GM21717 (cell line): ENCODE measurements around the gene PLEK2.
"Not testable (repeated sequence)": the region's sequence is repeated elsewhere in the genome, so short reads cannot be mapped to it uniquely, and the experiment has no call there.

ENCODE experiments used
- ATAC-seq: cut with Tn5 transposase; IDR thresholded peaks from one replicate; pipeline ENCODE4 v1.9.1; 2021; ENCODE audit warnings: mild to moderate bottlenecking, moderate library complexity; ENCODE audit not compliant: unreplicated experiment

Gene PLEK2

DNA sequence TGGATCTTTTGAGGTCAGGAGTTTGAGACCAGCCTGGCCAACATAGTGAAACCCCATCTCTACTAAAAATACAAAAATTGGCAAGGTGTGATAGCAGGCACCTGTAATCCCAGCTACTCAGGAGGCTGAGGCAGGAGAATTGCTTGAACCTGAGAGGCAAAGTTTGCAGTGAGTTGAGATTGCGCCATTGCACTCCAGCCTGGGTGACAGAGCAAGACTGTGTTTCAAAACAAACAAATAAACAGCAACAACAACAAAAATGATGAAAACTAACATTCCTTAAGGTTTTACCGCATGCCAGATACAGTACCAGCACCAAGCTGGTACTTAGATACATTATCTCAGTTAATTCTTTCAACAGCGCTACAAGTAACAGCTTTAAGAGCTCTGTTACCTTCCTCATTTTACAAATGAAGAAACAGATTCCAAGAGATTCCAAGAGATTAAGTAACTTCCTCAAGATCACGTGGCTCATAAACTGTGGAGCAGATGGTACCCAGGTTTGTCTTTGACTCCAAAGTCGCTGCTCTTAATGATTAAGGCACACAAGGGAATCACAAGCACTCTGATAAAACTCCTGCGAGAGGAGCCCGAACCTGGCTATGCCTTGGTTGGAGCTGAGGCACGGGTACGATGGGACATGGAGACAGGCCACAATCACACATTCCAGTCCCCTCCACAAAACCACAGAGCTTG, 17.7 kb upstream of the PLEK2 start:
- no peak for ATAC-seq

DNA sequence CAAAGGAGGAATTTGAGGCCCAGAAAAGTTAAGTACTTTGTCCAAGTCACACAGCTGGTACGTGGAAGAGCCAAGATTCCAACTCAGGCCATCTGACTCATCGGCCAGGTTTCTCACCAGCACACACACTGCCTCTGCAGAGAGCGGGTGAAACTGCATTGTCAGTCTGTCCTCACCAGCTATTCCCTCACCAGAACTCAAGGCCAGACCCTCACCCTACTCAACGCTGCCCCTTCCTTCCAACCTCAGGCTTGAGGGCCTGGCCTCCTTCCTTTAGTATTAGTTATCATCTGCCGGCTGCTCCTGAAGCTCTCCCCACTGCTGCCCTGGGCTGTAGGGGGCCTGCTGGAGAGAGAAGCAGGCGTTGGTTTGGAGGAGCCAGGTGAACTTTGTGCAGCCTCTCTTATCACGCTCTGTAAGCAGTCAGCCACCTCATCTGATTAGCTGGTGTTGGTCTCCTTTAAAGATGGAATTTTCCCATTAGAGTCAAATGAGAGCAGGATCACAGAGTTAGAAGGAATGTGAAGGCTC, 16.6 kb upstream of the PLEK2 start:
- ATAC-seq, result no peak

DNA sequence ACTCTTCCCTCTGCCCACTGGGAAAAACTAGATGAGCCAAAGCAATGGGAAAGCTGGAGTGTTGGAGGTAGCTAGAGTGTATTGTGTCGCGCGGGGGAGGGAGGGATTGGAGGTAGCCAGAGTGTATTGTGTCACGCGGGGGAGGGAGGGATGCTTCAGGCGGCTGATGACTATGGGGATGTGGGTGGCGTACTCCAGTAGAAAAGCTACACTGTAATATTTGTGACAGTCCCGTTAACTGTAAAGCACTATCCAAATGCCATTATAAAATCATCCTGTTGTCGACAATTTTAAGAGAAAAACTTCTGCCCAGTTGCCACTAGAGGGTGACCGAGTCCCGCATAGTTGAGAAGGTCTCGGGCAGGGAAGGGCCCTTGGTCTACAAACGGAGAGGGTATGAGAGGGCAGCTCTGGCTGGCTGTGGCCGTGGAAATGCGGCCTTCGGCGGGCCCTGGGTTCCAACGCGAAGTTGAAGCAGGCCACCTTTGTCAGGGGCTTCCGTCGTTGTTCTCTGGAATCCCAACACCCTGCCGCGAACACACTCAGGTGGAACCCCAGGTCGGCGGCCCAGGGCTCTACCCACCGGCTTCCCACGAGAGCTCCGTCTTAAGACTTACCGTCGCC, 15.1 kb upstream of the PLEK2 start:
- no peak for ATAC-seq

DNA sequence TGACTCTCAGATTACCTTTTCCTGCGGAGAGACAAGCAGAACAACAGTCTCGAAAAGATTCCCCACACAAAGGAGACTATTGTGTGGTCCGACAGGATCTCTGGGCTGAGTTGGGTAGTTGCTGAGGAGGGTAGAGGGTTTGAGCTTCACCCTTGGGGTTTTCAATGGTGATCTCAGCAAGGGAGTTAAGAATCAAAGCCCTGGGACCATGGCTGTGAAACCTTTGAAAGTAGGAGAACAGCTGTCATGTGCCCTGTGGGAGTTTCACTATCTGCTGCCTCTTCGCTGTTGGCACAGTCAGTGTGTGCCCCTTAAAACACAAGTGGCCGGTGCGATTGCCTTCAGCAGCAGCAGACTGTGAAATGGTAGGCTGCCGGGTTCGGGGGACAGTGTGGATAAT, 14.2 kb upstream of the PLEK2 start:
- no peak for ATAC-seq

DNA sequence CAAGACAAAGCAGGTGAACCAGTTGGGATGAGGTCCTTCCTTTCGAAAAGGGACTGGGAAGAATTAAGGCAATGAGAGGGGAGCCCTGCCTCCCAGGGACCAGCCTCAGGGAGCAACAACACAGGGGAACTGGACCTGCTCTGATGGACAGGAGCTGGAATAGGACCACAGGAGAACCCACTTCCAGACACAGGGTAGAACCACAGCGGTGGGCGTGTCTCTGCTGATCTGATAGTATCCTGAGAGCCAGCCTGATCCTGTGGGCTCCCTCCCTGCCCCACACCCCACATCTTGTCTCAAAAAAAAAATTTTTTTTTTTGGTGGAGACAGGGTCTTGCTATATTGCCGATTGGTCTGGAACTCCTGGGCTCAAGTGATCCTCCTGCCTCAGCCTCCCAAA, 13.6 kb upstream of the PLEK2 start:
- ATAC-seq, result no peak

DNA sequence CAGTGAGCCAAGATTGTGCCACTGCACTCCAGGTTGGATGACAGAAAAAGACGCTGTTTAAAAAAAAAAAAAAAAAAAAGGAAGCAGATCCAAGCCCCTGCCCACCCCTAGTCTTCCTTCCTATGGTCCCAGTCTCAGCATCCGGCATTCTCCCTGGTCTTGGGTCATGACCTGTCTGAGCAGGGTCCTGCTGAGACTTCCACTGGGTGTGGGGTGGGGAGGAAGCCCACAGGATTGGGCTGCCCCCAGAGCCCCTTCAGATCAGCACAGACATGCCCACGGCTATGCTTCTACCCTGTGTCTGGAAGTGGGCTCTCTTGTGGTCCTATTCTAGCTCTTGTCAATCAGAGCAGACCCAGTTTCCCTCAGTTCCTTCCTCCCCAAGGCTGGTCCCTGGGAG, 12.6 kb upstream of the PLEK2 start:
- ATAC-seq, result no peak

DNA sequence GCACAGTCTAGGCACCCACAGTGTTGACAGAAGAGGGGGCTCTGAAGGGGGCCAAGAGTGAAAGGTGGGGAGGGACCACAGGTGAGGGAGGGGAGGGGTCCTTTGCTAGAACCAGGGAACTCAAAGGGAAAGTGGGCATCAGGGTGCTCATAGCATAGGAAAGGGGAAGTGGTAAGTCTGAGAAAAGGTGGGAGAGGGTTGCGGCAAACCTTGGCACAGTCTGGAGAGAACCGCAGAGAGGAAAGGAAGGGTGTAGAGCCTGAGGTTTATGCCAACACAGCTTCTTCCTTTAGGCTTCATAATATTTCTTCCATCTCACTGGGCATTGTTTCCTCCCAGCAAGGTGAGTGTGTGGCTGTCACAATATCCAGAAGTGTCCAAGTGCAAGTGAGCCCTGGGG, 11.5 kb upstream of the PLEK2 start:
- no peak for ATAC-seq

DNA sequence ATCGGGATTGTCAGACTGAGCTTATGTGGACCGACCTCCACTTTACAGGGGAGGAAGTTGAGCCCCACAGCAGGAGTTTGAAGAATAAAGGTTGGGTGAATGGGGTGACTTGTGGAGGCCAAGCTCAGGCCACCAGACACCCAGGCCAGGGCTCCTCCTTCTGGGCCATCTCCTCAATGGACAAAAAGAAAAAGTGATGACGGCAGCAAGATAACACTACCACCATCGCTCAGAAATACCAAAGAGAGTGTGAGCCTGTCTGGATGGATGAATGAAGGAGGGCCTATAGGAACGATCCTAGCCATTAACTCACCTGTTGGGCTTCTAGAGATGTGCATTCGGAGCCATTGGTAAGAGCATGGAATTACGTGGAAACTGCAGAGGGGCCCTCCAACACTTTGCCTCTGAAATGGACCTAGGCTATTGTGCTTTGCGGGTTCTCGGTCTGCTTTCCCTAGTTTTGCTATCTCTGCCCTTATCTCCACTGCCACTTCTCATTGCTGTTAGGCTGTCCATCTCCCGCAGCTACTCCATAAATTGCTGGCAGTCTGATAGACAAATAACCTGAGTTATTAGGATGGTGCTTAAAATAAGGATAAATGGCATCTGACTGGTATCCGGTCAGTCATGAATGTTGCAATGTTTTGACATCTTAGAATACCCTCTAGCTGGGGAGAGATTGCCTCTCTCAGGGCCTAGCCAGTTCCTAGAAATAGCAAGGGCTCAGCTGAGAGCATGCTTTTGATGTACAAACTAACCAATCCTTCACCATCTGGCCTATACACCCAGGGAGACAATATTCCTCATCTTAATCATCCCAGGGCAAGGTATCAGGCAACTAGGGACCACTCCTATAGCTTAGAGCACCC, 9.6 kb upstream of the PLEK2 start:
- no peak for ATAC-seq

DNA sequence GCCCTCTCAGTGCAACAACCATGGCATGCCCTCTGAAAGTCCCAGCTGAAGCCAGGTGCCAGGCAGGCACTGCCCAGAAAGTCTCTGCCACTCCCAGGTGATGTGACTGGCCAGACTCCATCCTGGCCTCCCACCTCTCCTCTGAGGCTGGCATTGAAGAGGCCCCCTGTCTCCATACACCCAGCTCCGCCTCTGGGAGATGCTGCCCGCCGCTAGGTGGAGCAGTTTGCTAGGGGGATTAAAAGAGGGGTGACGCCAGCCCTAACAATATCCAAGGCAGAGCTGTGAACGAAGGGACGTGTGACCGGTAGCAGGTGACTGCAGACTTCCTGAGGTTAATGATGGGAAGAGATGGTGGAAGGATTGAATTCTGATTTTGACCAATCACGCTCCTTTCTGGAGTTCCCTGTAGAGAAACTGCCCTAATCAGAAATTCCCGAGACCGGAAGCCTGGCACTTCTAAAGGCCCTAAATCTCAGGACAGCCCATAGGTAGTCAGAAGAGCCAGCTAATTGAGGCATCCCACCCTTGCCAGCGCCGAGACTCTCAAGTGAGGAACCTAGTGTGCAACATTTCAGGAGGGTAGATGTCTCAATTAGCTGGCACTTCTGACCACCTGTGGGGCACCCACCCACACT, 8.3 kb upstream of the PLEK2 start:
- no peak for ATAC-seq

DNA sequence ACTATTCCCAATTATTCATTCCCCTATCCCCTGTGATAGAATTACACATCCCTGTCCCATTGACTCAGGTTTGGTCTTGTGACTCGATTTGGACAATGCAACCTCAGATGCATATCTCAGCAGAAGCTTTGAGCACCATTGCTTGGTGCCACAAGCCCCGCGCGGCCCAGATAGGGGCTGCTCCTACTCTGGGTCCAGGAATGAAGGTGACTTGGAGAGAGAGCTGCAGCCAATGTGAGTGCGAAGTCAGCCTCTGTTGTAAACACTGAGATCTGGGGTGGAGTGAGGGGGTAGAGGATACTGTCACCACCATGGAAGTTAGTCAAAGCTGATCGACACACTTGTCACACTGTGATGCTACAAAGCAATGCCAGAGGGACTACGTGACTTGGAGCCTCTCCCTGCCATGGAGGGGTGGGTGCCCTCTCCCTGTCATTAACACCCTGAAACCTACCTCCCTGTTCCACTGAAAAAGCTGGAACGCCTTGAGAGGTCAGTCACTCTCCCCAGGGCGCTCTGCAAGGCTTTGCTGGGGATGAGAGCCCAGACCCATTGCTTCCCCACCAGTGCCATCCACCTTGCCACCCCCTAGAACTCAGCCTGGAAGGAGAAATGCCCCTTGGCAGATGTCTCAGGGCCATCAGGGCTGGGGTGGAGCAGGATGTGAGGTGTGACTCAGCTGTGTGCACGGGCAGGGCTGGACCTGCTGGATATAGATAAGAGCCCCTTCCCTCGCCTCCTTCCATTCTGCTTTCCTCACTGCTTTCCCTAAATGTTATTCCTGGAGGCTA, 6.6 kb upstream of the PLEK2 start:
- no peak for ATAC-seq

DNA sequence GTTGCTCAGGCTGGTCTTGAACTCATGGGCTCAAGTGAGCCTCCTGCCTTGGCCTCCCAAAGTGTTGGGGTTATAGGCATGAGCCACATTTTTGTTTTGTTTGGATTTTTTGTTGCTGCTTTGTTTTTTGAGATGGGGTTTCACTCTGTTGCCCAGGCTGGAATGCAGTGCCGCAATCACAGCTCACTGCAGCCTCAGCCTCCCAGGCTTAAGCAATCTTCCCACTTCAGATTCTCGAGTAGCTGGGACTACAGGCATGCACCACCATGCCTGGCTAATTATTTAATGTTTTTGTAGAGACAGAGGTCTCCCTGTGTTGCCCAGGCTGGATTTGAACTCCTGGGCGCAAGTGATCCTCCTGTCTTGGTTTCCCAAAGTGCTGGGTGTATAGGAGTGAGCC, 5.7 kb upstream of the PLEK2 start:
- ATAC-seq, result no peak

DNA sequence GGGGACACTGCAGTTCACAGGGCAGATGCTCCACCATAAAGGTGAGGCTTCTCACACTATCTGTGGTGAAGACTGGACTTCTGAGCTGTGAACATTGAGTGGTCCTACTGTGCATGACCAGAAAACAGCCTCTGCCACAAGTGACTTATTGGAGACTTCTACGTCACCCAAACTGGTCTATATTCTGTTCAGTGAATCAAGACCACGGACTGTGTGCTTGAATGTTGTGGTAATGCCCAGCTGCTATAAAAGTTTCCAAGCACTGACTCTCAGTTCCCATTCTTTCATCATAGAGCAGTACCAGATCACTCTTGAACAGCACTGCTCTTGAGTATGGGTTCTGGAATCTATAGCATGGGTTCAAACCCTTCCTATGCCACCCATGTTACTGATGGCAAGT, 4.8 kb upstream of the PLEK2 start:
- ATAC-seq, result no peak

DNA sequence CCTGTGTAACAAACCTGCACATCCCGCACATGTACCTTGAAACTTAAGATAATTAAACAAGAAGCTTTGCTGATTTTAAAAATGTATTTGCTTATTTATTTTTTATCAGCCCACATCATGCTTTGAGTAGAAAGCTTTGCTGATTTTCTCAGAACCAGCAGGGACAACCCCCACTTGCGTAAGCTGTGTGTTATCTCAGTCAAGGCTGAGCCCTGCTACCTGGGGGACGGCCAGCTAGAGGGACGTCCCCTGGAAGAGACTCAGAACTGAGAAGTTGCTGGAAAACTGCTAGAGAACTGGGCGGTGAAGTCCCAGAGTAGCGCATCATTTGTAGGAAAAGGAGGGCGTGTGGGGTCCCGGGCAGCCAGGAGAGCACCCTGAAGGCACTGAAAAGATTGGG, 4.1 kb upstream of the PLEK2 start:
- no peak for ATAC-seq

DNA sequence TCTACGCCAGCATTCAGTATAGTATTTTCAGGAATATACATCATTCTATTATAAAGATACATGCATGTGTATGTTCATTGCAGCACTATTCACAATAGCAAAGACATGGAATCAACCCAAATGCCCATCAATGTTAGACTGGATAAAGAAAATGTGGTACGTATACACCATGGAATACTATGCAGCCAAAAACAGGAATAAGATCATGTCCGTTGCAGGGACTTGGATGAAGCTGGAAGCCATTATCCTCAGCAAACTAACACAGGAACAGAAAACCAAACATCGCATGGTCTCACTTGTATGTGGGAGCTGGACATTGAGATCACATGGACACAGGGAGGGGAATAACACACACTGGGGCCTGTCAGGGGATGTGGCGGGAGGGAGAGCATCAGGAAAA, 3.6 kb upstream of the PLEK2 start:
- not testable (repeated sequence) for ATAC-seq

DNA sequence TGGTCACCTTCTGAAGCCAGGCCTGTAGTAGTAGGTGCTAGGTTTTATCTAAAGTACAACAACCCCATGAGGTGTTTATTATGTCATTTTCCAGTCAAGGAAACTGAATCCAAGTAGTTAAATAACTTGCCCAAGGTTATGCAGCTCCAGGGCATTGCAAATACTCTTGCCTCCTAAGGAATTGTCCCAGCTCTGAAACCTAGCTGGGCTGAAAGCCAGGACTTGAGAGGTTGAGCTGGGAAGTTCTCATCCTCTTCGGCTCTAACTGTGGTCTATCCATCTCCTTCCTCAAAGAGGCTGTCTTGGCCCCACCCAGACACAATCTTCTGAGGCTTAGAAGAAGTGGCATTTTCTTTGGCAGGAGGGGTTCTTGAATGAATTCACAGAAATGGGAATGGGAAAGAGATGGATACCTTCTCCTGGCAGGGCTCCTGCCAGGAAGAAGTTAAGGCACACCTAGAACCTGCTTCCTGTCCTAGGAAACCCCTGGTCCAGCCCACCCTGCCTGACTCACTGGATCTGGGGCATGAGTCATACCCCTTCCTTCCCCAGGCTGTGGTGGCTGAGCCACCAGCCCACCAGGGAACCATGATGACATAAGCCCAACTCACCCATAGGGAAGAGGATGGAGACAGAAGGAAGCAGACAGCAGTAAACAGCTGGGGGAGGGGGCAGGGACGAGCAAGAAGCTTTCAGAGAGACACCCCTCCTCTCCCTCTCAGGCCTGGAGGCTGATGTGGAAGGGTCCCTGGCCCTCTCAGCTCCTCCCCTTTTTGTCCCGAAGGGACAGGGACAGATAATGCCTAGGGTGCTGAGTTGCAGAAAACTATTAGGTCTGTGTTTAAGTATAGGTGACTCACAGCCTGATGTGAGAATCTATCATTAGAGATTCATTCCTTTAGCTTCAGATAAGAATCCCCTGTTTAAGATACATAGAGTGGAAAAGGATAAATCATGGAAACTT, 2.1 kb upstream of the PLEK2 start:
- ATAC-seq, result no peak

DNA sequence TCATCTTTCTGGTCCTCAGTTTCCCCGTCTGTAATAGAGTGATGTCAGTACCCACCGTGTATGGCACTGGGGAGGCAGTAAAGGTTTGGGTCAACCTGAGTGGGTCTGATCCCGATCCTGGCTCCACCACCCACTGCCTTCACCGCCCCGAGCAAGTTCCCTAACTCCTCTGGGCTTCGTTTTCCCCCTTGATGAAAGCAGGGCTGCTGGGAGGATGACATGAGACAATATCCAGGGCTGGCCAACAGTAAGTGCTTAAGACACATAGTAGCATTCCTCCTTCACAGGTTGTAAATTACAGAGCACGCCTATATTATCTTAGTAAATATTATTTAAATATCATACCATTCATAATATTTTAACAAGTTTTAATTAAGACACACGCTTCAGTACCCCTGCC, 595 bp downstream of the PLEK2 start:
- ATAC-seq, result no peak

DNA sequence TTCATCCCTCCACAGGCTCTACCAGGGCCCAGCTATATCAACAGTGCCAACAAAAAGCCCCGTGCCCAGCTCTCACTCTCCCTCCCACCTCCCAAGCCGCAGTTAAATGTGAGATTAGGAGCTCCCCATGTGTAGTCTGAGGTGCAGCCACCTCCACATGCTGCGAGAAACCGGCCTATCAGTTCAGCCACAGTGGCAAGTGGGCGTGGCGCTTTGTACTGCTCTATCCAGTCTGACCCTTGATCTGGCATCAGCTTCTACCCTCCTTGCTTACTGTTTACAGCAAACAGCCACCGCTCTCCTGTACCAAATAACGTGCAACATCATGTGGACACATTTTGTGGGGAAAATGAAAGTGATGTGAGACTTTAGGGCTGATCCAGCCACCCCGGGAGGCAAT, 1.7 kb downstream of the PLEK2 start:
- no peak for ATAC-seq

DNA sequence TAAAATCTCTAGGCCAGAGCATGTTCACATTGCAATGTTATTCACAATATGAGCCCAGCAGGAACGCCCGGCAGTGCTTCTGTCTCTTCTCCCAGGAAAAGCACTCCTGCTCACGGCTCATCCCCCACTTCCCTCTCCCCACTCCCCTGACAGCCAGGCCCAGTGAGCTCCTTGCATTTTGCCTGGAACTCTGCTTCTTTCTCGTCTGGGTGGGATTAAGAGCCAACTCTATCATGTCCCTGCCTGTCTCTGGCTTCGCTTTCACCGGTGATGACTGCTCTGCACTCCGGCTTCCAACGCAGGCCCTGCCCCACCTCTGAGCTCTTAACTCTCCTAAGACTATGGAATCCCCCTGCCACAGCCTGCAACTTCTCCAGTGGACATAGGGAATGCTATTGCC, 2.5 kb downstream of the PLEK2 start:
- no peak for ATAC-seq

DNA sequence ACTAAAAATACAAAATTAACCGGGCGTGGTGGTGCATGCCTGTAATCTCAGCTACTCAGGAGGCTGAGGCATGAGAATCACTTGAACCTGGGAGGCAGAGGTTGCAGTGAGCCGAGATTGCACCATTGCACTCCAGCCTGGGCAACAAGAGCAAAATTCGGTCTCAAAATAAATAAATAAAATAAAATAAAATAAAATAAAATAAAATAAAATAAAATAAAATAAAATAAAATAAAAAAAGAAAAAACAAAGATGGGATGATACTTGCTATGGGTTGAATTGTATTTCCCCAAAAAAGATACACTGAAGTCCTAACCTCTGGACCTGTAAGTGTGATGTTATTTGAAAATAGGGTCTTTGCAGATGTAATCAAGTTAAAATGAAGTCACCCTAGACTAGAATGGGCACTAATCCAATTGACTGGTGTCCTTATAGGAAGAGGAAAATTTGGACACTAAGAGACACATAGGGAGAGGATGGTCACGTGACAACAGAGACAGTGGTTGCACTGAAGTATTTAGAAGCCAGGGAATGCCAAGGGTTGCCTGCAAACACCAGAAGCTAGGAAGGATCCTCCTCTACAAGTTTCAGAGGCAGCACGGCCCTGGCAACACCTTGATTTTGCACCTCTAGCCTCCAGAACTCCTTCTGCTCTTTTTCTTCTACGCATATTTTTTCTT, 3.7 kb downstream of the PLEK2 start:
- not testable (repeated sequence) for ATAC-seq
